ENCODE results near the gene SUPT4H1.
A peak's percentile ranks its signal among the peaks of the same experiment; 100 is the strongest.

Gene SUPT4H1

GRCh38 chr17:58364270-58364942 is 12.4 kb upstream of the SUPT4H1 start:
- no peak for DNase-seq (ENCODE audit: low read depth in 3 of 3)

GRCh38 chr17:58363457-58364185 is 11.6 kb upstream of the SUPT4H1 start:
- DNase-seq (ENCODE audit: low read depth in 3 of 3): no peak

GRCh38 chr17:58362368-58363014 is 10.5 kb upstream of the SUPT4H1 start:
- no peak for DNase-seq (ENCODE audit: low read depth in 3 of 3)

GRCh38 chr17:58360296-58361063 is 8.5 kb upstream of the SUPT4H1 start:
- DNase-seq (ENCODE audit: low read depth in 3 of 3): no peak

- no peak for DNase-seq (ENCODE audit: low read depth in 3 of 3)
These were observed 6.6 kb upstream of the SUPT4H1 start for GRCh38 chr17:58358408-58359172.

GRCh38 chr17:58357312-58358297 is 5.6 kb upstream of the SUPT4H1 start:
- no peak for DNase-seq (ENCODE audit: low read depth in 3 of 3)

- DNase-seq (ENCODE audit: low read depth in 3 of 3): no peak
These were observed 4.2 kb upstream of the SUPT4H1 start for GRCh38 chr17:58356231-58356630.

- no peak for DNase-seq (ENCODE audit: low read depth in 3 of 3)
These were observed 2.7 kb upstream of the SUPT4H1 start for GRCh38 chr17:58354541-58355216.

GRCh38 chr17:58353389-58353825 is 1.4 kb upstream of the SUPT4H1 start:
- DNase-seq (ENCODE audit: low read depth in 3 of 3): no peak

- DNase-seq (ENCODE audit: low read depth in 3 of 3): no peak
These were observed 791 bp upstream of the SUPT4H1 start for GRCh38 chr17:58352596-58353388.

GRCh38 chr17:58351182-58351581 is 819 bp downstream of the SUPT4H1 start:
- no peak for DNase-seq (ENCODE audit: low read depth in 3 of 3)

- DNase-seq (ENCODE audit: low read depth in 3 of 3): no peak
These were observed 4.0 kb downstream of the SUPT4H1 start for GRCh38 chr17:58348038-58348437.

- DNase-seq (ENCODE audit: low read depth in 3 of 3): no peak
These were observed 6.5 kb downstream of the SUPT4H1 start for GRCh38 chr17:58345500-58345899.

GRCh38 chr17:58344791-58345157 is 7.2 kb downstream of the SUPT4H1 start:
- peak in 1 of 3 experiments; percentile 45 for DNase-seq (ENCODE audit: low read depth in 3 of 3)

- DNase-seq (ENCODE audit: low read depth in 3 of 3): peak; percentile 62 to 87 (median 76)
These were observed 7.8 kb downstream of the SUPT4H1 start for GRCh38 chr17:58344047-58344790.

- no peak for DNase-seq (ENCODE audit: low read depth in 3 of 3)
These were observed 8.9 kb downstream of the SUPT4H1 start for GRCh38 chr17:58343131-58343530.

- DNase-seq (ENCODE audit: low read depth in 3 of 3): no peak
These were observed 10.0 kb downstream of the SUPT4H1 start for GRCh38 chr17:58341861-58342475.

All from stimulated activated CD4-positive, alpha-beta T cell treated with anti-CD3 and anti-CD28 coated beads, TNF-alpha, amount 100 ng/mL, for 4 hours (primary cell).